ENCODE data around the gene TRPM3.

Gene TRPM3

DNA sequence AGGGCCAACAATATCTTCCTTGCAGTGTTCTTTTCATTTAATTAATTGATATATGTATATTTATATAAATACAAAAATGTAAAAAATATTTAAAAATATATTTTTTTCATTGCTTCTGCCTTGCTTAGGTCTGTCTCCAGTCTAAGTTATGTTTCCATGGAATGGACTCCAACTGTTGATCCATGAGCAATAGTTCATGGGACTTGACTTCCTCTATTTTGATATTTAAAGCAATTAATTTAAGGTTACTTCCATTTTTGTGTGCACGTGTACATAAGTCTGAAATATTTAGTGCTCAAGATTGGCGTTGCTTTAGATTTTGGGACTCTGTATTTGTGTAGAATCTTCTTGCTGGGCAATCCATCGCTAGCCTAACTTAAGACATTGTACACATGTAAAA, 551.6 kb downstream of the TRPM3 start:
- no peak for DNase-seq

DNA sequence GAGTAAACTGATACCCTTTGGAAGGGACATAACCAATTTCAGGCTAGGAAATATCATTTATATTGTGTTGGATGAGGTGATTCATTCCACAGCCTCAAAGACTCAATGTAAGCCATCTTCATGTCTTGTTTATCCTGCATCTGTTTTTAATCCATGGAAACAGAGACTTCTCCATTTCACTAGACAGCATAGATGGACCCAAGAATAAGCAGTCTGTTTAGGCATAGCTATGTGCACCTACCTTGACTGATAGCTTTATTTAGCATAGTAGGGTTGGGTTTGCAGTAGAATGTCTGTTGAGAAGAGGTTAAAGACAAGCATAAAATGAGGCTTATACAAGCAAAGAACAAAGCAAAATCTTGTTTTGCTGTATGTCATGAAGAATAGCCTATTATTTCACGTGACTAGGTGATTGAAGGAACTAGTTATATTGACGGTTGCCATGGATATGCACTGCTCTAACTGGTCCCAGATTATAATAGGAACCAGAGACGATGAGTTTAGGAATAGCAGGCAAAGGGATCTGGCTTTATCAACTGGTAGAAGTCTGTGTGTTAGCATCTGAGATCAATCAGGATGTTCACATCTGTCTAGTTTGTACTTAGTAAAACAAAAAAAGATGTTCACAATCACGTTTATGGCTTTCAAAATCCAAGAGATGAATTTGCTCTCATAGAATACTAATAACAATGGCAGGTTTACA, 552.2 kb downstream of the TRPM3 start:
- DNase-seq: no peak

DNA sequence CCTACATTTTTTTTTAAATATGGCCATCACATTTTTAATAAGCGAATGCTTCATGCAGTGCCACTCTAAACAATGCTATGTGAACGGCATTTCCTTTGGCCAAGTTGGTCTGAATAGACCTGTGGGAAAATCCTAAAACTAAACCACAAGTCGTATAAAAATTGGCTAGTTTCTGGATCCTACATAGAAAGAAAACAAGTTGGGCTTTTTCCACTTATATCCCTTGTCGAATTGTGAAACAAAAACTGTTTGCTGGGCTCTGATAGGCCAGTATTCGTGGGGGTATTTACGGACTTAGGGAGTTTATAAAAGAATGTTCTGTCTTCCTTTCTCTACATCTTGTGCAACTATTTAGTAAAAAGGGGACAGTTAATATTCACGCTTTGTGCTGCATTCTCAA, 553.9 kb downstream of the TRPM3 start:
- no peak for DNase-seq

DNA sequence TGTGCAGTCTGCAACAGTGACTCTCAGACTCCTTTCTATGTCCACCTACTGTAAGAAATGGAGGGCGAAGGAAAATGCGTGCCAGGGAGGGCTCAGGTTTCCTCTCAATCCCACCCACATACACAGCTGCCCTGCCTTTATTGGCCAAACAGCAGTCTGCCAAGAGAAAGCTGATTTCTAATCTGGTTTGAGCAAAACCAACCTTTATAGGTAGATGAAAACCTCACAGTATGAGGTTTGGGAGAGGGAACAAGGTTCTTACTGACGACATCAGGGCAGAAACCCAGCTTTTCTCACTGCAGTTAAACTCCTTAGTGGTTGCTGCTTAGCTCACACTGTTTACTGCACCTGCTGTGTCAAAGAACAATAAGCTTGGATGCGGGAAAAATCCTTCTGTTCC, 554.7 kb downstream of the TRPM3 start:
- DNase-seq: no peak

DNA sequence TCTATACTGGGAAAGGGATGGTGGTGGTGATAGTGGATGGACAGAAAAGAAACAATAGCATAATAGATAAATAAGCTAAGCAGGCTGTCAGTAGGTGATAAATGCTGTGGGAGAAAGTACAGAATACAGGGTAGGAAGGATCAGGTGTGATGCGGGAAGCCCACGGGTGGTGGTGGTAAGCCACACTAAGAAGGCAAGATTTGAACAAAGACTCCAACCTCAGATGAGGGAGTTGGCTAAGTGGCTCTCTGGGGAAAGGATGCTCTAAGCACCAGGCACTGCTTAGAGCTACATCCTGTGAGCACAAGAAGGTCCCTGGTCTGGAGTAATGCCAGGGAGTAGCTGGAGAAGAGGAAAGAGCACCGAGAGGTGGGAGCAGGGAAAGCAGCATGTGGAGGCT, 555.4 kb downstream of the TRPM3 start:
- no peak for DNase-seq

DNA sequence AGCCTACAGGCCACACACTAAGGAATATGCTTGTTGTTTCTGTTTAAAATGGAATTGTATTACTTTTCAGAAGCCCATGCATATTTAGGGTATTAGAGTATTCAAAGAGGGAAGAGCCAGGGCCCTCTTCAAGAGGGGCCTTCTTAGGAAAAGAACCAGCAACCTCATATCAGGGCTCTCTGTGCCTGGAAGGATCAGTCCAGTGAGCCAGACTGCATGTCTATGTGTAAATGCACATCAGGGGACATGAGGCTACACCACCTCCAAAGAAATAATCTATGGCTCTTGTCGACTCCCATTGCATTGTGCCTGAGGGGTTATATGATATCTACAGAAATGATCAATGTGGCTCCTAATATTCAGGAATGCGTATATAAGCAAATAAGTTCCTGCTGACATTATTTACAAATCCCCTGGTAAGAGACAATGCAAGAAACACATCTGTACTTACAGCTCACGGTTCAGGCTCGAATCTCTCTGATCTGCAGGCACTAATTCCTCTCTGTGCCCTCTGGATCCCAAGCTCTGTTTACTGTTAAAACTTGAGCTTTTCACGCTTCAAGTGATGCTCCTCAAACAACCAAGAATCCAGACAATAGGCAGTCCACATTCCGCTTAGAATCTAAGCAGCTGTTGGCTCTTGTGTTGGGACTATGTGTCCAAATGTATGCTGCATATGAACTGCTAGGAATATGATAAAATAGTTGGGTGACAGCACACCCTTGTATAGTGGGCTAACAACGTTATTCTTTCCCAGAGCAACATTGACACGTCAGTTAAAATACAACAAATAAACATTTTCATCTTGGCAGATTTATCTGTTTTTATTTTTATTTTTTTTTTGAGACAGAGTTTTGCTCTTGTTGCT, 556.7 kb downstream of the TRPM3 start:
- no peak for DNase-seq

DNA sequence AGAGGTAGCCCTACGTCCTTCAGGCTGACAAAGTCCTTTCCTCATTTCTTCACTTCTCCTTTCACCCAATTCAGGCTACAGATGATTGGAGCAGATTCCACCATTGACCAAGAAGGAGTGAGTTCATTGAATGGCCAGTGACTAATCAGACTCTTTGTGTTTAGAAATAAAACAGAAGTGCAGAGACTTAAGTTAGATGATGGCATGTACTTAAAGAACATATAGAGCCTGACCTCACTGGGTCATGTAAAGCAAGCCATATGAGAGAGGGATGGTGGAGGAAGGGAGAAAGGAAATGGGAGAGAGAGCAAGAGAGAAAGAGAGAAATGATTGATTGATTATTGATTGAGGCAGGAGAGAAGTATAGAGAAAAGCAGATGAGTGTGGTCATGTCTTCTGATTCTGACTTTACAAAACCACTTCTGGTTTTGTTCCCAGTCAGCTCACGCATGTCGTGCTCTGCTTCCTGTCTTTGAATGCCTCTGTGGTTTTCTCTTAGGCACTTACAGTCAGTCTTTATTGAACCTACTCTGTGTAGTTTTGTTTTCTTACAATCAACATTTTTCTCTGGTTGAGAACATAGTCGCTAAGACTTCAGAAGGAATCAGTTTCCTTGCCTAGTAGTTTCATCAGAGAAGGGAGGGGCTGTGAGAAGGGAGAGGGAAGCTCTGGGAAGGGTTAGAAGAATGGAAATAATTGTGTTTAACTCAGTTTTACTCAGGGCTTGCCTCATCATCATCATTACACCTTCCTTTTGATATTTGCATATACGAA, 557.8 kb downstream of the TRPM3 start:
- peak; percentile 82 for DNase-seq

DNA sequence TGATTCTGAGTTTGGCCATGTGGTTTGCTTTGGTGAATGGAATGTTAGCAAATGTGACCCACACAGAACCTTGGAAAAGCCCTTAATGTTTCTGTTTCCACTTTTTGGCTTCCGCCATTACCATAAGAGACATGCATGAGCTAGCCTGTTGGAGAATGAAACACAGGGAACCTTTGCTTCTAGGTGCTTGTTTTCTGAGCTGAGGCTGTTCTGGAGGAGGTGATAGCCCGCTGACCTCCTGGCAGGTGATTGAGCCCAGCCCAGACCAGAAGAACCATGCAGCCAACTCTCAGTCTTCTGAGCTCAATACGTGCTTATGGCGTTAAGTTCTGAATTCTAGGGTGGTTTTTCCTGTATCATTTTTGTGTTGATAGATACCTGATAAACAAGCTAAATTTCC, 558.4 kb downstream of the TRPM3 start:
- DNase-seq: no peak

DNA sequence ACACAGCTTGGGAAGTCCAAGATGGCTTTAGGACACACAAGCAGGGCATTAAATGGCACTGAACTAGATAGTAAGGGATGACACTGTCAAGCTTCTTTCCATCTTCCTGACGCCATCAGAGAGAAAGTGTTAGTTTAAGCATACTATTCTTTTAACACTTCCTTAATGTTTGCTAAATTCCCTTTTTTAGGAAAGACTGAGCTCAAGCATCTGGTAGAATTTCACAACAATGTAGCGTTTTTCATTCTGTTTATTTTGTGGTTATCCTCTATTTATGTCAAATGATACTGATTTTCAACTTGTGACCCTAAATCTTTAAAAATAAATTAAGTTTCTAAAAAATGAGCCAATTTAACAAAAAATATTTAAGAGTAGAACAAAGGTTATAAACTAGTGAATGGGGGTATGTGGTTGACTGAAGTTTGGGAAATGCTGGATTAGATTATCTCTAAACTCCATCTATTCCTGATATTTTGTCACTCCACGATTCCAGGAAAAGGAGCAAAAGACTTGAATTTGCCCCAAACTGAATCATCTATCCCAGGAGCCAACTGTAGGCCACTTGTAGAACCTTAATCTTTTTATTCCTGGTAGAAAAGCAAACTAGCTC, 559.5 kb downstream of the TRPM3 start:
- DNase-seq: no peak

DNA sequence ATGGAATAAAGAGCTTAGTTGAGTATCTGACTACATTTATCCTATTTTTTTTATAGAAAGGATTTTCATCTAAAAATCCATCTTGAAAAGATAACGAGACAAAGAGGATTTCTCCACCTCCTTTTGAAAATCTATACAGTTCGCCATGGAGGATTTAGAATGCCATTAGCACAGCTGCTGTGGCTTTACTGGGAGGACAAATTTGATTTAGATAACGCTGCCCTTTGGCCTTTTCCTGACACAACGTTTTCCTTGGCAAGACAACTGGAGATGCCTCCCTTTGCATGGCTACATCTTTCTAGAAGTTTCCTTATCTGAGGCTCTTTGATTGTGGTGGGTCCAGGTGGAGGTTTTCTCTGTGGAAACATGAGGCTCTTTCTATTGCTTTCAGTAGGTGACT, 560.3 kb downstream of the TRPM3 start:
- no peak for DNase-seq

DNA sequence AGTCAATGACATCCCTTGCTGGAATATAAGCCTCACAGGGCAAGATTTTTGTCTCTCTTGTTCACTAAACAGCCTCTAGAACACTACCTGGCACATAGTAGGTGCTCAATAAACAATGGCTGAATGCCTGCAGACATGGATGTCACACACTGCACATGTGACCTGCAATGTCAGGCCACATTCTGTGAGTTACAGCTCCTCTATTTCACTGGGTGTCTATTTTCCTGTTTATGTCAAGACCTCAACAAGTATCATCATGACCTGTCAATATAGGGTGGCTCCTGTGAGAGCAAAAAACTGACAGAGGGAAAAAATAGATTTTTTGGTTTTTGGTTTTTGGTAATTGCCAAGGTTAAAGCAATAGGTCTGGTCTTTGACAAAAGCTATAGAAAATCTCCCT, 562.3 kb downstream of the TRPM3 start:
- no peak for DNase-seq

DNA sequence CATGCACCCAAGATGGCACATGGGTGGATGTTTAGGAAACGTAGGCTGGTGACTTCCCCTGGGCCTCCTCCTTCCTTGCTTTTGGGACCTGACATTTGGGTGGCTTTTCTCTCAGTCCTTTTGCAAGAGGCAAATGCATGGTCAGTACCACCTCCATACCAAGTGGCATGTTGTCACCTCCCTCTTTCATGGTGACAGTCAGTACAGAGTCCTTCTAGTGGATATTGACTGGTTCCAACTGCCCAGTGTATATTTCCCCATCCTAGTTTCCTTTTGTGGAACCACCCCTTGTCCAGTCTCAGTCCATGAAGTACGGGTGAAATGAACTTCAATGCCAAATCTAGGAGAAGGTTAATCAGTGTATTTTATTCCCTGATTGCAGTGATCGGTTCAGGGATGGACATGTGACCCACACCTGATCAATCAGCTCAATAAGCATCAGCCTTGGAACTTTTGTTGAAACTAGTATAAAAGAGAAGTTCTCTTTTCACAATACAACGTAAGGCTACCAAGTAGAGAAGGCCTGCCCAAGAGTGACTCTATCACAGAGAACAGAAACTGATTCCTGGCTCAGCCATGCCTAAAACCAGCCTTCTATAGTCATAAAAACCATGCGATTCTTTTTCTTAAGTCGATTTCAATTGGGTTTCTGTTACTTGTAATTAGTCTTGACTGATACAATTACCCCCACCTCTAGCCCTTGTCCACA, 563.6 kb downstream of the TRPM3 start:
- DNase-seq: no peak

DNA sequence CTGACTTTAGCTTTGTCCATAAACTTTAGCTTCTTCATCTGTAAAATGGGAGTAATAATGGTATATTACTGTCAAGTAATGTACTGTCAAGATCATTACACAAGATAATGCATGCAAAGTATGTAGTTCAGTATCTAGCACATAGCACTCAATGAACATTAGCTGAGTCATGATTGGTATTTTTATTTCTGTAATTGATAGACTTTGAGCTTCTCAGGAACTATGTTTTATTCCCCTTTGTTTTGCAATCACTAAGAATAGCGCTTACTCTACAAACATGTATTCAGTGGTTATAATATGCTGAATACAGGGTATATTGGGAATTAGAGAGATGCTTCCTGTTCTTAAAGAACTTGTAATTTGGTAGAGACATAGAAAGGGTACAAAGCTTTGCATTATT, 564.6 kb downstream of the TRPM3 start:
- no peak for DNase-seq

DNA sequence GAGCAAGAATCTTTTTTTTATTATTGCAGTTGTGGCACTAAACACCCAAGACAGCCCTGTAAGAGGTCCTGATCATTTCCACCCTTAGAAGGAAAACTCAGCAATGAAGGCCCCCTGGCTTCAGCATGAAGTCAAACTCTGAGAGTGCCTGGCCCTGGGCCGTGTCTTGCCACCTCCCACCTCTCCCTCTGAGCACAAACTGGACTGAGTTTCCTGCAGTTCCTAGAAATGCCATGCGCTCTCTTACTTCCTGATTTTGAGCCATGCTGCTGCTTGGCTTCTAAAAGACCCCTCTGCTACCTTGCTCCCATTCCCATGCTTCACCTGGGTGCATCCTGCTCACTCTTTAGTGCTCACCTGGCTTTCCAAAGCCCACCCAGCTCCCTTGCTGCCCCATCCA, 566.5 kb downstream of the TRPM3 start:
- peak; percentile 51 for DNase-seq

DNA sequence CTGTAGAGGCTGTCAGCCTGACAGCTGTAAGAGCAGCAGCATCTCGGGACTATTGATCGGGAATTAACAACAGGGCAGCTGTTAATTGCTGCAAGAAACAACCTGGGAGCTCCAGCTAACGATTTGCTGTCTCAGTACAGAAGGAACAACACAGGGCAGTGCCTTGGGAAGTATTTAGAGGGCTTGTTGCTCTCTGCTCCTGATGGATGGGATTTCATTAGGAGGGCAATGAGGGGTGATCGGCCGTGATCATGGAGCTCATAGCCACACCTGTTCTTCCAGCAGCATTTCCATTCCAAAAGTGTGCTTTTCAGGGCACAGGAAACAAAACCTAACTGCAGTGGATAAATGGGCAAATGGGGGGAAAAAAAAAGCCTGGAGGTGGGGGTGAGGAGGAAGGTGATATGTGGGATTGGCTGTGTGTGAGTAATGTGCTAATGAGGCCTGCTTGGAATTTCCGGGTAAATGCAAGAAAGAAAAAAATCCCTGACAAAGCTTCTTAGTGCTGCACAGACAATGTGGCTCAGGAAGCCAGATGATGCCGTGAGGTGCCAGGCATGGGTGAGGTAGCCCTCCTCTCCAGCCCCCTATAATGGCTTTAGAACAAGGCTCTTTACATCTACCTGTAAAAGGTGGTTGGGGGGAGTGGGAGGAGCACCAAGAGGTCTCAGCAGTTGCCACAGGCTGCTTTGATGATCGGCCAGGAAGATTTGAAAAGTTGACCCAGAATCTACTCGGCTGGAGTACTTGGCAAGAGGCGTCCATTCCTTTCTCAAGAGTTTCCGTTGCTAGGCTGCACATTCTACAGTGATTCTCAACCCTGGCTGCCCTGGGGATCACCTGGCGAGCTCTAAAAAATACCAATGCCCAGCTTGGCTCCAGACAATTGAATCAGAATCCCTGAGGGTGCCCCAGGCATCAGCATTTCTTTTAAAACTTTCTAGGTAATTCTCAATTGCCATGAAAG, 567.4 kb downstream of the TRPM3 start:
- no peak for DNase-seq

DNA sequence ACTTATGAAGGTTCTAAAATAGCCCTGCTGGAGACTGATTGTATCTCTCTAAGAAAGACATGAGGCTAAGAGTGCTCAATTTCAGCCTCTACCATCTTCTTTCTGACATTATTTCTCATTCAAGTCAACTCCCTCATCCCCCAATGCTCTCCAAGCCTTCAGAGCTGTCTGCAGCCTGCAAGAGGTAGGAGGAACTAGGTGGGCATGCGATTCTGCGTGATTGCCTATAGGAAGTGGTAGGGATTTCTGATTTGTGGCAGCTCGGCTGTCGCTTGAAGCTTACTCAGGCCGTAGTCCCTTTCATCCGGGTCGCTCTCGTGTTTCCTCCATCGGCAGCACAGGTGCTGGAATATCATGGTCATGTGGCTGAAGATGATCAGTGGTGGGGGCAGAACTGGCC, 568.9 kb downstream of the TRPM3 start:
- DNase-seq: no peak

DNA sequence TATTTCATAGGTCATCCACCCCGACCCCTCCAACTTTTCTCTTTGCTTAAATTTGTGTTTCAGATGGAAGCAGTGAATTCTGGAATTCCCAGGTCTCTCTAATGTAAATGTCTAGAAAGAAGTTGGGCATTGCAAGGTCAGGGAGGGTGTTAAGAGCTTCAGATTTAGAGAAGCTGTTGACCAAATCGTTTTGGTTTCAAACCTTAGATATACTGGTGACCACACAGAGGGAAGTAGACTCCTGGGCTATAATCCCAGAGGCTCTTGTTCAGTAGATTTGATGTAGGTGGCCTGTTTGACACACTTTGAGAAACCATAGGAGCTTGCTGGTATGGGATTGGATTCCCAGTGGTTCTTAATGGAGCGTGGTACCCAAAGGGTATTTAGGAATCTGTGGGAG, 569.6 kb downstream of the TRPM3 start:
- no peak for DNase-seq

DNA sequence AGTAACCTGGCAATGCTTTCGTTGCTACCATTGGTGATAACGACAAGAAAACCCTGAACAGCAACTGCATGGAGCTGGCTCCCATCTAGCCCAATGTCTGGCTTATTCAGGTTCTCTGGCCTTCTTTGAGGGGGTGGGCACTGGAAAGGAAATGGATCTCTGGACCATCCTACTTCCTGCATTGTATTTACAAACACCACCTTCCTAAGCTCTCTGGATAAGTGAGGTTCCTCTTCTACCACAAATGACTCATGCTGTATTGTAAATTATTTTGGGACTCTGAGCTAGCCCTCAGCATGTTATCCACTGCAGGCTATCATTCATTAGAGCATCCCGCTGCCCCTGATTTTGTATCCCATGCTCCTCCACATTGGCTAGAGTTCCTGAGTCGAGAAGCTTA, 570.0 kb downstream of the TRPM3 start:
- DNase-seq: peak; percentile 12

DNA sequence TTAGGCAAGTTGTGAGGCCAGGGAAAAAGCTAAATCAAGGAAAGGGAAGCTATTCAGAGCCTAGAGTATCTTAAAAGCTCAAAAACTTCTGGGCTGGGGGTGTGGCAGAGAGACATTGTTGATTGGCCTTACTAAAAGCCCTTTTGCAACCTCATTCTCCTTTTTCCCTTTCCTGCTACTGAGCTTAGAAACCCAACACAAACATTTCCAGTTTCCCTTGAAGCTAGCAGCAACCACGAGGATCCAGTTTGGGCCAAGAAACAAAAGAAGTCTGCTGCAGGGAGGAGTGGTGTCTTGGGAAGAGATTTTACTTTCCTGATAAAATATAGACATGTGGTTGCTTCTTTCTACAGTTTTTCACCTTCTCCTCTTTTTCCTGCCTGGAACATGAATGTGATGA, 571.5 kb downstream of the TRPM3 start:
- DNase-seq: no peak

DNA sequence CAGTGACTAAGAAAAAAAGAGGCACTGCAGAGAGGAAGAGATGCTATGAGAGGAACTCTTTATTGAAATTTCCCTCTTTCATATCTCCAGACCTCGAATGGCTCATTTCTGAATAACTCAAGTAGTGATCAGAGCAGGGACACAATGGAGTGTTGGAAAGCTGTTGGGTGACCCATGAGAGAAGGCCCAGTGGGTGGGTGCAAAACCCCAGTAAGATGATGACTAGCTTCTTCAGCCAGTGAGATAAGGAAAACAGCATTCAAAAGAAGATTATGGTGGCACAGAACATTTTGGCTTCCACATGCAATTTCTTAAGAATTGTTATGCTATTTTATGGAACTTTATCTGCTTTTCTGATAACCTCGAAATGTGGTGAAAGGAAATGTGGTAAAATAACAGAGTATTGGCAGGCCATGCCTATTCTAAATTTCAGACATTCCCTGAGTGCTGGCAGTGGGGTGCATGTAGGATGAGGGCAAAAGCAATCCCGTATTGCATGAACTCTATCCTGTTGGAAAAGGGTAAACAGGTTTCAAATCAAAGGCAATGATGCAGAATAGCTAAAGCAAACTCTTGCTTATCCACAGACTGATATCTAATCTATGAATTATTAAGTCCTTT, 579.0 kb downstream of the TRPM3 start:
- DNase-seq: peak; percentile 15

DNA sequence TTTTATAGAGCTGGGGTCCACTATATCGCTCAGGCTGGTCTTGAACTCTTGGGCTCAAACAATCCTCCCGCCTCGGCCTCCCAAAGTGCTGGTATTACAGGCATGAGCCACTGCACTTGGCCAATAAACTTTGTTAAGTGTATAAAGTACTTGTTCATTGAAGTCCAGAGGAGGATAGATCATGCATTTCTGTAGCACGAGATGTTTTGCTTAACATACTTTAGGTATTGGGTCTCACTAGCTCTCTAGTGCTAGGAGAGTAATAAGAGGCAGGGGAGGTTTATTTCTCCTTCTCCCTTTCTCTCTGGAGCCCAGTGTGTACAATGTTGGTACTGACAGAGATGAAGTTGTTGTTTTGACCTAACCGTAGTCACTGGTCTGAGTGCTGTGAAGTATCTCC, 581.4 kb downstream of the TRPM3 start:
- no peak for DNase-seq

All from hematopoietic multipotent progenitor cell treated with erythropoietin and hydrocortisone succinate and interleukin-3 and kit ligand, for 4 days (in vitro differentiated cells).